ENCODE data around the gene VAMP5. TPM values are rescaled to one million over a fixed set of nuclear protein-coding genes. Genes with fewer than 3 reads are reported as not detected.
A peak's percentile ranks its signal among the peaks of the same experiment; 100 is the strongest.

Gene VAMP5
- total RNA-seq, 1 experiment from 2014 or later, result 6.3 TPM

GRCh38 chr2:85600235-85600575 lies 16.0 kb downstream of the VAMP5 start (continued):
- TF ChIP-seq STAT6 (CRISPR knock-in tag; conservative IDR thresholded peaks at IDR 0.05; ENCODE audit: low read depth) (no peak), JAZF1 (CRISPR knock-in tag; IDR thresholded peaks at IDR 0.05) (no peak), USF2 (CRISPR knock-in tag; IDR thresholded peaks at IDR 0.05) (no peak), KAT7 (CRISPR knock-in tag; IDR thresholded peaks at IDR 0.05; ENCODE audit: borderline replicate concordance) (no peak), GABPB1 (CRISPR knock-in tag; IDR thresholded peaks at IDR 0.05) (no peak), E2F5 (CRISPR knock-in tag; IDR thresholded peaks at IDR 0.05) (no peak), OVOL2 (CRISPR knock-in tag; IDR thresholded peaks at IDR 0.05; ENCODE audit: borderline replicate concordance) (no peak), TP53 (CRISPR knock-in tag; IDR thresholded peaks at IDR 0.05) (no peak), ZNF512 (CRISPR knock-in tag; IDR thresholded peaks at IDR 0.05; ENCODE audit: borderline replicate concordance) (no peak), FOXJ3 (CRISPR knock-in tag; IDR thresholded peaks at IDR 0.05; ENCODE audit: borderline replicate concordance) (no peak)

GRCh38 chr2:85600951-85601770 lies 16.9 kb downstream of the VAMP5 start:
- ChIA-PET POLR2A (interaction anchor here (0.5 to 1.1 kb wide), 2 partner anchors 11 to 39 kb away, joined by 3 to 4 read pairs; no protein-coding TSS in a partner anchor), CTCF (no interaction called here)
- Mint-ChIP-seq H3K27ac (0 out of 2 replicates have a peak overlapping the region, but pooled peaks have one; percentile 15), H3K4me1 (peaks cover 18% of the 10 kb centered on the region), H3K36me3 (peaks cover 14% of the 10 kb centered on the region; the same call in 1 of the 2 replicates), H3K27me3 (ENCODE audit: low read depth) (no peaks in the 10 kb centered on the region), H3K9me3 (no peaks in the 10 kb centered on the region), H3K4me3 (peak overlapping the region; percentile 86)
- TF ChIP-seq RELA (CRISPR knock-in tag; IDR thresholded peaks at IDR 0.05; ENCODE audit: borderline replicate concordance) (no peak), RORB (CRISPR knock-in tag; IDR thresholded peaks at IDR 0.05) (no peak), ZMAT4 (CRISPR knock-in tag; IDR thresholded peaks at IDR 0.05) (no peak), ETV6 (CRISPR knock-in tag; IDR thresholded peaks at IDR 0.05) (no peak), ERG (CRISPR knock-in tag; IDR thresholded peaks at IDR 0.05) (no peak)
- DNase-seq (ENCODE audit: low spot score), result no peak
- no peak for ATAC-seq
